ENCODE measurements around the gene USP9X.
"Not testable (repeated sequence)": the region's sequence is repeated elsewhere in the genome, so short reads cannot be mapped to it uniquely, and the experiment has no call there.

USP9X gene

GRCh38 chrX:41085512-41085877 lies 250 bp downstream of the USP9X start:
- DNase-seq (ENCODE audit: low read depth in 3 of 3) = peak; percentile 21 to 33 (median 29)

GRCh38 chrX:41085878-41086626 lies 807 bp downstream of the USP9X start:
- peak; percentile 1 to 16 (median 2) for DNase-seq (ENCODE audit: low read depth in 3 of 3)

DNA sequence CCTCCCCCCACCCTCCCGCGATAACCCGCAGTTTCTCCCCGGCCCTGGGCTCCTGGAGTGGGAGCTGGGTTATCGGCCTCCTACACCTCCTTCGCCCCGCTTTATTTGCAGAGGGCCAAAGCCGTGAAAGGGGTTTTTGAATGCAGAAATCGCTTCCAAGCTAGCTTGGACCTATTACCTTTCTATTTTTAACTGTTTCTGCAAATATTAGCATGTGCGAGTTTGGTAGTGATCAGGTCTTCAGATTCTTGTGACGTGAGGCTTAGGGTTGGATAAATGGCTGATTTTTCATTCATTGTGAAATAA lies 1.3 kb downstream of the USP9X start:
- peak in 2 of 3 experiments; percentile 0 to 1 for DNase-seq (ENCODE audit: low read depth in 3 of 3)

GRCh38 chrX:41087201-41087600 lies 2.0 kb downstream of the USP9X start:
- no peak for DNase-seq (ENCODE audit: low read depth in 3 of 3)

DNA sequence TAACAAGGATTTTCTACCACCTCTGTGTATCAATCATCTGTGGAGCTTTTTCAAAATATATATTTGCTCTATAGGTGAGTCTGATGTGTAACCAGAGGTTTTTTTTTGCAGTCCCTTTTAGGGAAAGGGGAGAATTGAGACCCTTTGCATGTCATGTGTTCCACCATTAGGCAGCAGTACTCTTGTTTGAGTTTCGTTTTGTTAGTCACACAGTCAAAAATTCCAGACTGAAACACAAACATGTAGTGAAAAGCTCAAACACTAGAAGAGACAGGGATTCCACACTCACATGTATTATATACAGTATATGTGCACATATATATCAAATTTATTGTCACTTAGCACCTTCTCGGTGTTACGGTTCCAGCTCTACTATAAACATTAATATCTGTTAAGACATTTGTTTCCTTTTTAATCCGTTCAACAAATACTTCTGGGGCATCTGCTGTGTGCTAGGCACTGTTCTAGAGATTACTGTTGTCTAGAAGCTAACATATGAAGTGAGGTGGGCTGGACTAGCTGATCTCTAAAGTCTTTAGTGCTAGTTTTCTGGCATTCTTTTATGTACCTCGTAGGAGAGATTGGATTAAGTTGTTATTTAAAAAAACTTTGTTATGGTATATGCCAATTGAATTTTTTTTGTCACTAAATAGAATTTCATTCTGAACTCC lies 5.5 kb downstream of the USP9X start:
- no peak for DNase-seq (ENCODE audit: low read depth in 3 of 3)

DNA sequence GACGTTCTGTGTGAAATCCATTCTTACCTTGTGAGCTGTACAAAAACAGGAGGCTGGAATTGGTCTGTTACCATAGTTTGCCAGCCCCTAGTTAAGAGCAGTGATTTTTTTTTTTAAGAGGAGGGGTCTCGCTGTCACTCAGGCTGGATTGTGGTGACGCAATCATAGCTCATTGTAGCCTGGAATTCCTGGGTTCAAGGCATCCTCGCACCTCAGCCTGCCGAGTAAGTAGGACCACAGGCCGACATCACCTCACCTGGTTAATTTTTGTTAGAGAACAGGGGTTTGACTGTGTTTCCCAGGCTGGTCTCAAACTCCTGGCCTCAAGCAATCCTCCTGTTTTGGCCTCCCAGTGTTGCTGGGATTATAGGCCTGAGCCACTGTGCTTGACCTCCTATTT lies 7.5 kb downstream of the USP9X start:
- DNase-seq (ENCODE audit: low read depth in 3 of 3) = no peak

GRCh38 chrX:41095174-41095573 lies 9.9 kb downstream of the USP9X start:
- DNase-seq (ENCODE audit: low read depth in 3 of 3) = no peak

DNA sequence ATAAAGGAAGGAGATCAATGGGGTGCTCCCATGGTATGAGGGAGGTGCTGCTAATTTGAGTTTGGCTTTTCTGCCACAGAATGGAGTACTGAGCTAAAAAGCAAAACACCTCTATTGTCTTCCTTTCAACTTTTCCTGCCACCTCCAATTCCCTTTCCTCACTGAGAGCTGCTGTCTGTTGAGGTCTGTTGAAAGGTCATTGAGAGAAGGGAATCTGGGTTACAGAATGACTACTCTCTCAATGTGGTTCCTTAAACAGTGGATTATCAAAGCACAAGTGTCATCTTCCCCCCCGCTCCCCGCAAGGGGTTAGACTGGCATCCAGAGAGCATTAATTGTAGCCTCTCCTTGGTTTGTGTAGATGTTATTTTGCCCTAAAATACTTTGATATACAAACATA lies 10.7 kb downstream of the USP9X start:
- DNase-seq (ENCODE audit: low read depth in 3 of 3) = no peak

- DNase-seq (ENCODE audit: low read depth in 3 of 3) = no peak
These were observed 11.2 kb downstream of the USP9X start for GRCh38 chrX:41096339-41096955.

GRCh38 chrX:41097326-41097725 lies 12.1 kb downstream of the USP9X start:
- no peak for DNase-seq (ENCODE audit: low read depth in 3 of 3)

GRCh38 chrX:41100200-41100599 lies 15.0 kb downstream of the USP9X start:
- no peak for DNase-seq (ENCODE audit: low read depth in 3 of 3)

DNA sequence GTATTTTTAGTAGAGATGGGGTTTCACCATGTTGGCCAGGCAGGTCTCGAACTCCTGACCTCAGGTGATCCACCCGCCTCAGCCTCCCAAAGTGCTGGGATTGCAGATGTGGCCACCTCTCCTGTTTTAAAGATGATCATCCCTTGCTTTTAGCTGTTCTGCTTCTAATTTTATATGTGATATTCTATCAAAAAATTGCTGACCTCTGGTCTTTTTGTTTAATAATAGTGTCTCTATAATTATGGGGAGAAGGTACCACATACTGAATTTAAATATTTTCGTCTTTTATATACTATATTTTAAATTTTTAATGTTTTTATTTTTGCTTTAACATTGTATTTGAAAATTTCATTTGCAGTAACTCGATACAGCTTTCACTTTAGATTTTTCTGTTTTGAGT lies 15.6 kb downstream of the USP9X start:
- DNase-seq (ENCODE audit: low read depth in 3 of 3) = no peak

GRCh38 chrX:41105005-41105404 lies 19.8 kb downstream of the USP9X start:
- DNase-seq (ENCODE audit: low read depth in 3 of 3) = no peak

GRCh38 chrX:41106257-41106656 lies 21.0 kb downstream of the USP9X start:
- DNase-seq (ENCODE audit: low read depth in 3 of 3) = not testable (repeated sequence)

- DNase-seq (ENCODE audit: low read depth in 3 of 3) = no peak
These were observed 22.8 kb downstream of the USP9X start for GRCh38 chrX:41108007-41108406.

- no peak for DNase-seq (ENCODE audit: low read depth in 3 of 3)
These were observed 23.4 kb downstream of the USP9X start for GRCh38 chrX:41108463-41109205.

DNA sequence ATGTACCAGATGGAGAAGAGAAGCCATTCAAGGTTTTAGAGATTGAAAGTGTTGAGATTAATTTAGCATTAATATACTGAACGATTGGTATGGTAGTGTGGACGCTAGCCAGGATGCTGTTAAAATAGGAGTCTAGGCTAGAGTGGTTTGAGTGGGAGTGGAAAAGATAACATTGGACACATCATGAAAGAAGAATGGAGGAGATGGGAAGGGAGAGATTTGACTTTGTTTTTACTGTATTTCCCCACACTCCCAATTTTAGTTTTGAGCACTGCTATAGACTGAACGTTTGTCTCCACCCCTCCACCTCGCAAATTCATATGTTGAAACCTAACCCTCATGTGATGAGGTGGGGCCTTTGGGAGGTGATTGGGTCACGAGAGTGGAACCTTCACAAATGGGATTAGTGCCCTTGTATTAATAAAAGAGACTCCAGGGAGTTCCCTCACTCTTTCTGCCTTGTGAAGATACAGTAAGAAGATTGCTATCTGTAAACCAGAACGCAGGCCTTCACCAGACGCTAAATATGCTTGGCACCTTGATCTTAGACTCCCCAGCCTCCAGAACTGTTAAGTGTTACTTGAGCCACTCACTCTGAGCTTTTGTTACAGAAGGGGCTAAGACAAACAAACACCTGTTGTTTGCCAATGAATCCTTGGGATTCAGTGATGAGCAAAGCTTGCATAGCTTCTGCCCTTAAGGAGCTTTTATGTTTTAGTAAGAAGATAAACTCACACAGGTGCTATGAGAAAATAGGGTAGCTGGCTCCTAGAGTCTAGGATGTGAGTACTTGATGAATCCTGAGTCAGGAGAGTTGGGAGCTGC lies 25.8 kb downstream of the USP9X start:
- DNase-seq (ENCODE audit: low read depth in 3 of 3) = no peak

DNA sequence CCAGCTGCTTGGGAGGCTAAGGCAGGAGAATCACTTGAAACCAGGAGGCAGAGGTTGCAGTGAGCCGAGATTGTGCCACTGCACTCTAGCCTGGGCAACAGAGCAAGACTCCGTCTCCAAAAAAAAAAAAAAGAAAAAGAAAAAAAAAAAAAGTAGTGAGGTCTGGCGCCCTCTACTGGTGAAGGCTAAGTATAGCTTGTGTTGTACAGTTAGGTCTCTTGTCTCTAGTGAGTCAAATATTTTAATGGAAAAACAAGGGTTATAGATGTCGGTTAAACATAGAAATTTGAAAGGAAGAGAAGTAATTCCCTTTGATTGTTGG lies 29.8 kb downstream of the USP9X start:
- DNase-seq (ENCODE audit: low read depth in 3 of 3) = peak in 1 of 3 experiments; percentile 16

DNA sequence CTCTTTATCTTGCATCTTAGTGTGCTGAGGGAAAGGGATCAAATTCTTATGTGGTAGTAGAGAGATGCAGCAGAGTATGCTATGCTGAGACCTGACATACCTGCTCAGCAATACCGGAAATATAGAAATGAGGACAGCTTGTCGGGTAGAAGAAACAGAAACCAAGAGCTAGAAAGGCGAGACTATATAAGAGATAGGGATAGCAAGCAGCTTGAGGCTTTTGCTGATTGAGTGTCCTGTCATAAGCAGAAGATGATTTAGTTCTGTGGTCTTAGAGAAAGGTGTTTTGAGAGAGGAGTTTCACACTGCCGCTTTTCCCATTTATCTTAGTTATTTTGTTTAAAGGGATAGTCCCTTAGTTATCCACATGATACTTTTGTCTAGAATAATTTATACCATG lies 31.7 kb downstream of the USP9X start:
- DNase-seq (ENCODE audit: low read depth in 3 of 3) = no peak

- DNase-seq (ENCODE audit: low read depth in 3 of 3) = no peak
These were observed 32.9 kb downstream of the USP9X start for GRCh38 chrX:41118156-41118555.

DNA sequence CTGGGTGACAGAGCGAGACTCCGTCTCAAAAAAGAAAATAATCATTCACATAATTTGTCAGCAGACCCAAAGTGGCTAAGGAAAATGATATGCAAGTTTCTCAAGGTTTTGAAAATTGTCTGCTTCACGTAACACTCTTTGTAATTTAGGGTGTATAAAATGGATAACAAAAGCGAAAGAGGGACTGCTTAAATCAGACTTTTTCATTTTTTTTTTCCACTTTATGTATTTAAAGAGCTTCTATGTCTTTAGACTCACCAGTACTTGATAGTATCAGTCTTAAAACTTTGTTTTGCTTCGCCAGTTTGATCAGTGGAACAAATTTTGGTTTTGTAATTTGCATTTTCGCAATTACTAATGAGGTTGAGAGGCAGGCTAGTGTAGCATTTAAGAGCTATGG lies 34.6 kb downstream of the USP9X start:
- DNase-seq (ENCODE audit: low read depth in 3 of 3) = no peak

DNA sequence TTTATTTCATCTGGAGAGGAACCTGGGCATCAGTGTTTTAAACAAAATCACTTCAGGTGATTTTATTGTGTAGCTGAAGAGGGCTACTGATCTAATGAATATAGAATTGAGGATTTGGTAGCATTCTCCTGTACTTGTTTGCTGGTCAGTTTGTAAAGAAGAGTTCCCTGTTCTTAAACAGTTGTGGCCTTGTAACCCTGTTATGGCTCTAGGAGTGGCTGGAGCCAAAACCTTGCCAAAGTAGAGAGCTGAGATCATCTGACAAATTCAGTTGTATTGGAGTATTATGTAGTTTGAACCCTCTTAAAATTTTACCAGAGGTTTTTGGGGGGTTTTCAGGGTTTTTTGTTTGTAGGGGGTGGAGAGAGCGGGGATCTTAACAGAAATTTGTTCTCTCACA lies 36.5 kb downstream of the USP9X start:
- DNase-seq (ENCODE audit: low read depth in 3 of 3) = no peak
